ENCODE measurements around the gene NAGS. TPM values are rescaled to one million over a fixed set of nuclear protein-coding genes. Genes with fewer than 3 reads are reported as not detected.
A peak's percentile ranks its signal among the peaks of the same experiment; 100 is the strongest.

The NAGS gene
- polyA plus RNA-seq, 1 of the 3 experiments (the other 2 are of a cell fraction), result 1.7 TPM

DNA sequence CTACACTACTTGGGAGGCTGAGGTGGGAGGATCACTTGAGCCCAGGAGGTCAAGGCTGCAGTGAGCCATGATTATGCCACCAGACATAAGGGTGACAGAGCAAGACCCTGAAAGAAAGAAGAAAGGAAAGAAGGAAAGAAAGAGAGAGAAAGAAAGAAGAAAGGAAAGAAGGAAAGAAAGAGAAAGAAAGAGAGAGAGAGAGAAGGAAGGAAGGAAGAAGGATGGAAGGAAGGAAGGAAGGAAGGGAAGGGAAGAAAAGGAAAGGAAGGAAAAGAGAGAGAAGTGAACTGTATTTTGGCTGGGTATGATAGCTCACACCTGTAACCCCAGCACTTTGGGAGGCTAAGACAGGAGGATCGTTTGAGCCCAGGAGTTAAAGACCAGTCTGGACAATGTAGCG is 26.3 kb upstream of the NAGS start (continued):
- TF ChIP-seq, protein P1, sequence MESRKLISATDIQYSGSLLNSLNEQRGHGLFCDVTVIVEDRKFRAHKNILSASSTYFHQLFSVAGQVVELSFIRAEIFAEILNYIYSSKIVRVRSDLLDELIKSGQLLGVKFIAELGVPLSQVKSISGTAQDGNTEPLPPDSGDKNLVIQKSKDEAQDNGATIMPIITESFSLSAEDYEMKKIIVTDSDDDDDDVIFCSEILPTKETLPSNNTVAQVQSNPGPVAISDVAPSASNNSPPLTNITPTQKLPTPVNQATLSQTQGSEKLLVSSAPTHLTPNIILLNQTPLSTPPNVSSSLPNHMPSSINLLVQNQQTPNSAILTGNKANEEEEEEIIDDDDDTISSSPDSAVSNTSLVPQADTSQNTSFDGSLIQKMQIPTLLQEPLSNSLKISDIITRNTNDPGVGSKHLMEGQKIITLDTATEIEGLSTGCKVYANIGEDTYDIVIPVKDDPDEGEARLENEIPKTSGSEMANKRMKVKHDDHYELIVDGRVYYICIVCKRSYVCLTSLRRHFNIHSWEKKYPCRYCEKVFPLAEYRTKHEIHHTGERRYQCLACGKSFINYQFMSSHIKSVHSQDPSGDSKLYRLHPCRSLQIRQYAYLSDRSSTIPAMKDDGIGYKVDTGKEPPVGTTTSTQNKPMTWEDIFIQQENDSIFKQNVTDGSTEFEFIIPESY (IDR thresholded peaks at IDR 0.05; ENCODE audit: borderline replicate concordance, low read depth), result no peak
- TF ChIP-seq, protein P2, sequence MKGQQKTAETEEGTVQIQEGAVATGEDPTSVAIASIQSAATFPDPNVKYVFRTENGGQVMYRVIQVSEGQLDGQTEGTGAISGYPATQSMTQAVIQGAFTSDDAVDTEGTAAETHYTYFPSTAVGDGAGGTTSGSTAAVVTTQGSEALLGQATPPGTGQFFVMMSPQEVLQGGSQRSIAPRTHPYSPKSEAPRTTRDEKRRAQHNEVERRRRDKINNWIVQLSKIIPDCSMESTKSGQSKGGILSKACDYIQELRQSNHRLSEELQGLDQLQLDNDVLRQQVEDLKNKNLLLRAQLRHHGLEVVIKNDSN (IDR thresholded peaks at IDR 0.05; ENCODE audit: borderline replicate concordance, low read depth), result no peak
- TF ChIP-seq SMC3 (IDR thresholded peaks at IDR 0.05; ENCODE audit: low read depth, low read length) (no peak), FOXM1 (IDR thresholded peaks at IDR 0.05; ENCODE audit: low read depth) (no peak), RFX5 (IDR thresholded peaks at IDR 0.05; ENCODE audit: low read length) (no peak)

DNA sequence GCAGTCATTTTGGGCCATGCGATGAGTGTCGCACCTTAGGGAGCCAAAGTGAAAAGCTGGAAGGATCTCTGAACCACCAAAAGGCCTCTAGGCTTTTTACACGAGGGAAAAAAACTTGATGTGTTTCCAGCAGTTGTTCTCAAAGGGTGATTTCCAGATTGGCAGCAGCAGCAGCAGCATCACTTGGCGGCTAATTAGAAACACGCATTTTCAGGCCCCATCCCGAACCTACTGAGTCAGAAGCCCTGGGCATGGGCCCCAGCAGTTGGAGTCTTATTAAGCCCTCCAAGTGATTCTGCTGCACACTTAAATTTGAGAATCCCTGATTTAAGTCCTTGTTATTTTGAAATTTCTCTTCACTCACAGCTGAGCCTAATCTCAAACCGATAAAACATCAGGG is 25.4 kb upstream of the NAGS start:
- H3K27me3 ChIP-seq (ENCODE audit: insufficient read depth), result peaks cover 19% of the 10 kb centered on the region; the same call in 1 of the 2 replicates
- H3K4me3 ChIP-seq (ENCODE audit: low read depth in 2 of 2, low read length in 1 of 2), result no peak overlapping the region
- H3K36me3 ChIP-seq (replicated peaks in 1 of 2; ENCODE audit: control insufficient read depth in 1 of 2, insufficient read depth in 2 of 2, low read length in 1 of 2), result no peaks in the 10 kb centered on the region
- no peaks in the 10 kb centered on the region for H3K9me3 ChIP-seq
- no peak for DNase-seq
- peaks cover 0 to 24% of the 10 kb centered on the region in 2 experiments; a peak in 2 of 4 replicates for H3K4me1 ChIP-seq (ENCODE audit: control insufficient read depth in 1 of 2, insufficient read depth in 2 of 2, low read depth in 1 of 2, low read length in 1 of 2)
- WGBS (ENCODE audit: low lambda C conversion rate), result 62% methylated on average over 7 of the region's 7 CpGs
- H2AFZ ChIP-seq (ENCODE audit: low read depth), result no peak overlapping the region
- no peak overlapping the region for H3K4me2 ChIP-seq
- no peaks in the 10 kb centered on the region for H4K20me1 ChIP-seq (ENCODE audit: insufficient read depth)
- no peaks in the 10 kb centered on the region for H3K79me2 ChIP-seq (ENCODE audit: insufficient read depth)
- ChIA-PET POLR2A (no interaction called here), CTCF (interaction anchor here (1.1 to 3.0 kb wide), 4 partner anchors 15 to 98 kb away, joined by 4 to 25 read pairs (median 6); no protein-coding TSS in a partner anchor)
- no peaks in the 10 kb centered on the region for H3K9me2 ChIP-seq
- no peak for TF ChIP-seq RFX5 (IDR thresholded peaks at IDR 0.05; ENCODE audit: low read length)
- TF ChIP-seq, protein P2 (IDR thresholded peaks at IDR 0.05; ENCODE audit: borderline replicate concordance, low read depth), result no peak
- no peak for TF ChIP-seq YY1 (IDR thresholded peaks at IDR 0.05; ENCODE audit: low read depth)
- no peak for TF ChIP-seq SMC3 (IDR thresholded peaks at IDR 0.05; ENCODE audit: low read depth, low read length)
- TF ChIP-seq EZH2phosphoT487 (IDR thresholded peaks at IDR 0.05; ENCODE audit: borderline replicate concordance, low read depth), result no peak
- no peak for TF ChIP-seq RAD21 (IDR thresholded peaks at IDR 0.05; ENCODE audit: low read length)
- TF ChIP-seq CHD2 (IDR thresholded peaks at IDR 0.05; ENCODE audit: low read length, partially characterized antibody), result no peak
- no peak for TF ChIP-seq TAF1 (IDR thresholded peaks at IDR 0.05; ENCODE audit: borderline replicate concordance, low read depth, low read length)
- TF ChIP-seq JUND (IDR thresholded peaks at IDR 0.05), result no peak
- no peak for TF ChIP-seq TEAD4 (IDR thresholded peaks at IDR 0.05; ENCODE audit: borderline replicate concordance, insufficient read depth)
- TF ChIP-seq, protein P3, sequence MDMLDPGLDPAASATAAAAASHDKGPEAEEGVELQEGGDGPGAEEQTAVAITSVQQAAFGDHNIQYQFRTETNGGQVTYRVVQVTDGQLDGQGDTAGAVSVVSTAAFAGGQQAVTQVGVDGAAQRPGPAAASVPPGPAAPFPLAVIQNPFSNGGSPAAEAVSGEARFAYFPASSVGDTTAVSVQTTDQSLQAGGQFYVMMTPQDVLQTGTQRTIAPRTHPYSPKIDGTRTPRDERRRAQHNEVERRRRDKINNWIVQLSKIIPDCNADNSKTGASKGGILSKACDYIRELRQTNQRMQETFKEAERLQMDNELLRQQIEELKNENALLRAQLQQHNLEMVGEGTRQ (IDR thresholded peaks at IDR 0.05; ENCODE audit: borderline replicate concordance, low read depth, low read length), result no peak
- TF ChIP-seq TCF12 (IDR thresholded peaks at IDR 0.05), result no peak
- TF ChIP-seq, protein P1 (IDR thresholded peaks at IDR 0.05; ENCODE audit: borderline replicate concordance, low read depth), result no peak
- TF ChIP-seq, protein P4, sequence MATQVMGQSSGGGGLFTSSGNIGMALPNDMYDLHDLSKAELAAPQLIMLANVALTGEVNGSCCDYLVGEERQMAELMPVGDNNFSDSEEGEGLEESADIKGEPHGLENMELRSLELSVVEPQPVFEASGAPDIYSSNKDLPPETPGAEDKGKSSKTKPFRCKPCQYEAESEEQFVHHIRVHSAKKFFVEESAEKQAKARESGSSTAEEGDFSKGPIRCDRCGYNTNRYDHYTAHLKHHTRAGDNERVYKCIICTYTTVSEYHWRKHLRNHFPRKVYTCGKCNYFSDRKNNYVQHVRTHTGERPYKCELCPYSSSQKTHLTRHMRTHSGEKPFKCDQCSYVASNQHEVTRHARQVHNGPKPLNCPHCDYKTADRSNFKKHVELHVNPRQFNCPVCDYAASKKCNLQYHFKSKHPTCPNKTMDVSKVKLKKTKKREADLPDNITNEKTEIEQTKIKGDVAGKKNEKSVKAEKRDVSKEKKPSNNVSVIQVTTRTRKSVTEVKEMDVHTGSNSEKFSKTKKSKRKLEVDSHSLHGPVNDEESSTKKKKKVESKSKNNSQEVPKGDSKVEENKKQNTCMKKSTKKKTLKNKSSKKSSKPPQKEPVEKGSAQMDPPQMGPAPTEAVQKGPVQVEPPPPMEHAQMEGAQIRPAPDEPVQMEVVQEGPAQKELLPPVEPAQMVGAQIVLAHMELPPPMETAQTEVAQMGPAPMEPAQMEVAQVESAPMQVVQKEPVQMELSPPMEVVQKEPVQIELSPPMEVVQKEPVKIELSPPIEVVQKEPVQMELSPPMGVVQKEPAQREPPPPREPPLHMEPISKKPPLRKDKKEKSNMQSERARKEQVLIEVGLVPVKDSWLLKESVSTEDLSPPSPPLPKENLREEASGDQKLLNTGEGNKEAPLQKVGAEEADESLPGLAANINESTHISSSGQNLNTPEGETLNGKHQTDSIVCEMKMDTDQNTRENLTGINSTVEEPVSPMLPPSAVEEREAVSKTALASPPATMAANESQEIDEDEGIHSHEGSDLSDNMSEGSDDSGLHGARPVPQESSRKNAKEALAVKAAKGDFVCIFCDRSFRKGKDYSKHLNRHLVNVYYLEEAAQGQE (IDR thresholded peaks at IDR 0.05; ENCODE audit: low read depth, low read length), result no peak
- TF ChIP-seq GABPA (IDR thresholded peaks at IDR 0.05; ENCODE audit: low read depth), result no peak
- no peak for TF ChIP-seq MXI1 (IDR thresholded peaks at IDR 0.05; ENCODE audit: low read depth, low read length)
- TF ChIP-seq RCOR1 (IDR thresholded peaks at IDR 0.05; ENCODE audit: low read length), result no peak
- no peaks in the 10 kb centered on the region for H3F3A ChIP-seq (replicated peaks; ENCODE audit: insufficient read depth)
- no peak overlapping the region for H3K9ac ChIP-seq
- H3K27ac ChIP-seq (ENCODE audit: low read depth in 2 of 2, low read length in 1 of 2), result peak overlapping the region in 1 of 2 experiments; percentile 12; a peak in 1 of 4 replicates

Measured in SK-N-SH (cell line).